H1 (cell line): Measurements from ENCODE around the gene HADHA. TPM values are rescaled to one million over a fixed set of nuclear protein-coding genes. Genes with fewer than 3 reads are reported as not detected.
A peak's percentile ranks its signal among the peaks of the same experiment; 100 is the strongest.

Experiments used
- CHD2 ChIP-seq: IDR thresholded peaks from 2 replicates; pipeline ENCODE4 v1.6.1; 2012; ENCODE audit warnings: low read length, improper control_type of control experiment
- CHD7 ChIP-seq: fragments of 300-600 bp; sonication (generic); IDR thresholded peaks from 2 replicates; pipeline ENCODE4 v1.7.1; 2012; ENCODE audit warnings: low read length, moderate library complexity, mild to moderate bottlenecking, inconsistent platforms; ENCODE audit not compliant: insufficient replicate concordance
- EP300 ChIP-seq, 2 experiments: IDR thresholded peaks; 1 replicate in 1 of 2; 2 replicates in 1 of 2; pipeline ENCODE4 v1.6.1; 2011 to 2012; ENCODE audit warnings: low read depth in 2 of 2, low read length in 2 of 2, mild to moderate bottlenecking in 2 of 2, borderline replicate concordance in 1 of 2, inconsistent platforms in 1 of 2, moderate library complexity in 1 of 2
- HDAC6 ChIP-seq: IDR thresholded peaks from one replicate; pipeline ENCODE4 v1.7.1; 2012; ENCODE audit warnings: low read depth, mild to moderate bottlenecking, inconsistent platforms, low read length, moderate library complexity
- RBBP5 ChIP-seq: IDR thresholded peaks from 2 replicates; pipeline ENCODE4 v1.7.1; 2012; ENCODE audit warnings: low read depth, mild to moderate bottlenecking, inconsistent platforms, low read length, moderate library complexity, borderline replicate concordance
- SAP30 ChIP-seq: fragments of 300-600 bp; sonication (generic); IDR thresholded peaks from 2 replicates; pipeline ENCODE4 v1.7.1; 2012; ENCODE audit warnings: low read length, moderate library complexity, mild to moderate bottlenecking, inconsistent platforms; ENCODE audit not compliant: insufficient read depth, insufficient replicate concordance
- SIN3A ChIP-seq, 2 experiments: IDR thresholded peaks in 1 of 2; conservative IDR thresholded peaks in 1 of 2; 2 replicates each; pipeline ENCODE4 v1.6.1; 2011 to 2012; ENCODE audit warnings: low read length in 2 of 2, improper control_type of control experiment in 1 of 2, low read depth in 1 of 2, mild to moderate bottlenecking in 1 of 2
- ZNF274 ChIP-seq: IDR thresholded peaks from 2 replicates; pipeline ENCODE4 v1.7.0; 2012; ENCODE audit warnings: low read length, borderline replicate concordance; ENCODE audit errors: extremely low read depth
- polyA plus RNA-seq, 7 experiments: library from polyadenylated mRNA; depleted of rRNA in 3 of 7; stranded (reverse) in 5 of 7; unstranded in 2 of 7; fragments of >200 nt in 5 of 7; fragments of 200-250 nt in 2 of 7; gene quantifications; 1 replicate in 5 of 7; 2 replicates in 1 of 7; 4 replicates in 1 of 7; pipeline versions ENCODE4 v1.2.1 to v1.2.3, GENCODE V29; 2011 to 2013; ENCODE audit warnings: missing spikeins in 2 of 7, mixed read lengths in 2 of 7
- total RNA-seq: library from RNA; stranded (reverse); fragmentation: NEBNext Ultra II Directional; extraction: Animal tissue kit (Norgen Biotek cat#: 25700); gene quantifications from 2 replicates; pipeline ENCODE4 v1.2.1, GENCODE V29; 2021

The HADHA gene
- total and polyA plus RNA-seq, 2 of the 8 experiments (the other 6 are each of a cell fraction or from before 2014, with no cell fraction given): 64.6 to 131 TPM

GRCh38 chr2:26243470-26244308, 743 bp downstream of the HADHA start (continued):
- TF ChIP-seq CHD7: no peak
- peak; percentile 86 for TF ChIP-seq SAP30
- TF ChIP-seq HDAC6: no peak
- peak in 1 of 2 experiments; percentile 10; a peak in 1 of 4 replicates for TF ChIP-seq SIN3A (conservative IDR thresholded peaks at IDR 0.05 in 1 of 2, IDR thresholded peaks at IDR 0.05 in 1 of 2; ENCODE audit: low read depth in 1 of 2, low read length in 2 of 2)
- no peak for TF ChIP-seq EP300 (IDR thresholded peaks at IDR 0.05; ENCODE audit: borderline replicate concordance in 1 of 2, low read depth in 2 of 2, low read length in 2 of 2)
- no peak for TF ChIP-seq ZNF274
- no peak for TF ChIP-seq CHD2
- TF ChIP-seq RBBP5: no peak
